K562 (cell line): ENCODE results near the gene KAZN. TPM values are rescaled to one million over a fixed set of nuclear protein-coding genes. Genes with fewer than 3 reads are reported as not detected.

ENCODE experiments used
- BDP1 ChIP-seq: IDR thresholded peaks from 3 replicates; pipeline ENCODE4 v1.6.1; 2011; ENCODE audit not compliant: insufficient read length, insufficient read depth
- CHCHD3 ChIP-seq: fragments of 250-450 bp; sonication (Bioruptor Pico); IDR thresholded peaks from 2 replicates; pipeline ENCODE4 v2.1.2; 2022; ENCODE audit warnings: mild to moderate bottlenecking
- EGR1 ChIP-seq: fragments of 450-650 bp; conservative IDR thresholded peaks from 2 replicates; pipeline ENCODE4 v1.6.1; 2017; ENCODE audit warnings: mild to moderate bottlenecking
- ETV5 ChIP-seq: sonication (generic); formaldehyde crosslinking; IDR thresholded peaks from 2 replicates; pipeline ENCODE4 v1.4.0; 2020; ENCODE audit warnings: low read depth, mild to moderate bottlenecking, missing genetic modification reagents
- FOS ChIP-seq: IDR thresholded peaks from 3 replicates; pipeline ENCODE4 v1.6.1; 2011; ENCODE audit not compliant: insufficient read length; ENCODE audit errors: extremely low read depth
- FOXJ2 ChIP-seq: fragments of 200-800 bp; sonication (Bioruptor generic); IDR thresholded peaks from 2 replicates; pipeline ENCODE4 v1.6.1; 2016; ENCODE audit warnings: missing genetic modification characterization, missing compliant biosample characterization
- HNRNPLL ChIP-seq: fragments of 200-400 bp; formaldehyde crosslinking; IDR thresholded peaks from 2 replicates; pipeline ENCODE4 v1.6.1; 2017; ENCODE audit warnings: low read length, low read depth, mild to moderate bottlenecking; ENCODE audit not compliant: poor library complexity, severe bottlenecking
- KDM2B ChIP-seq: fragments of 250-450 bp; sonication (Bioruptor Pico); IDR thresholded peaks from 2 replicates; pipeline ENCODE4 v1.8.0; 2021; ENCODE audit warnings: mild to moderate bottlenecking, moderate library complexity
- KHSRP ChIP-seq: fragments of 450-650 bp; IDR thresholded peaks from 2 replicates; pipeline ENCODE4 v1.6.1; 2017
- NRF1 ChIP-seq, 2 experiments: fragments of 450-650 bp; IDR thresholded peaks in 1 of 2; conservative IDR thresholded peaks in 1 of 2; 2 replicates each; pipeline ENCODE4 v1.6.1; 2014; ENCODE audit warnings: mild to moderate bottlenecking in 2 of 2
- PHB ChIP-seq: fragments of 250-450 bp; sonication (Bioruptor Pico); IDR thresholded peaks from 2 replicates; pipeline ENCODE4 v1.5.0; 2021
- PTTG1 ChIP-seq: fragments of 450-650 bp; IDR thresholded peaks from 2 replicates; pipeline ENCODE4 v1.6.1; 2016; ENCODE audit warnings: low read depth, mild to moderate bottlenecking, missing genetic modification characterization, missing compliant biosample characterization
- RBM14 ChIP-seq: fragments of 200-400 bp; formaldehyde crosslinking; IDR thresholded peaks from 2 replicates; pipeline ENCODE4 v1.6.1; 2018; ENCODE audit warnings: low read depth, mild to moderate bottlenecking, low read length, moderate library complexity, borderline replicate concordance; ENCODE audit not compliant: insufficient read depth
- REST ChIP-seq, 2 experiments: fragments of 450-650 bp; formaldehyde crosslinking in 1 of 2; IDR thresholded peaks; 2 replicates each; pipeline versions ENCODE4 v1.4.0 to v1.6.1; 2014 to 2020; ENCODE audit warnings: mild to moderate bottlenecking in 2 of 2, borderline replicate concordance in 1 of 2, low read depth in 1 of 2
- SNRNP70 ChIP-seq: fragments of 200-400 bp; formaldehyde crosslinking; optimal IDR thresholded peaks from 2 replicates; pipeline ENCODE3; 2017; ENCODE audit warnings: low read depth, low read length
- THRAP3 ChIP-seq: fragments of 450-650 bp; IDR thresholded peaks from 2 replicates; pipeline ENCODE4 v1.6.1; 2016; ENCODE audit warnings: mild to moderate bottlenecking, inconsistent platforms, borderline replicate concordance
- ZNF143 ChIP-seq: sonication (generic); formaldehyde crosslinking; IDR thresholded peaks from 2 replicates; pipeline ENCODE4 v1.9.0; 2022; ENCODE audit warnings: mild to moderate bottlenecking, missing genetic modification reagents
- ZNF699 ChIP-seq: fragments of 250-450 bp; sonication (Bioruptor Pico); IDR thresholded peaks from 2 replicates; pipeline ENCODE4 v1.8.0; 2021; ENCODE audit warnings: mild to moderate bottlenecking, moderate library complexity; ENCODE audit not compliant: insufficient replicate concordance
- ZZZ3 ChIP-seq: fragments of 450-650 bp; IDR thresholded peaks from 2 replicates; pipeline ENCODE4 v1.6.1; 2016; ENCODE audit warnings: antibody characterized with exemption, mild to moderate bottlenecking, moderate library complexity
- polyA plus RNA-seq, 8 experiments: library from polyadenylated mRNA; depleted of rRNA in 4 of 8; stranded (reverse) in 5 of 8; unstranded in 3 of 8; fragments of >200 nt; fragmentation: Nextera tagmentation in 2 of 8; fragmentation: Illumina TruSeq in 1 of 8; extraction: Ambion mirVana in 2 of 8; extraction: Trizol in 1 of 8; gene quantifications; 2 replicates each; pipeline versions ENCODE4 v1.2.1 to v1.2.3, GENCODE V29; 2011 to 2014; ENCODE audit warnings: inconsistent platforms in 1 of 8, missing spikeins in 1 of 8
- total RNA-seq, 7 experiments: library from RNA; depleted of rRNA in 6 of 7; stranded (reverse); fragments of >200 nt in 6 of 7; fragmentation: Illumina TruSeq in 2 of 7; extraction: Trizol in 2 of 7; gene quantifications; 2 replicates each; pipeline versions ENCODE4 v1.2.1 to v1.2.3, GENCODE V29; 2011 to 2021; ENCODE audit warnings: low replicate concordance in 1 of 7
- TF ChIP-seq, protein P1 (sequence below): sonication (generic); formaldehyde crosslinking; IDR thresholded peaks from 2 replicates; pipeline ENCODE4 v1.8.0; 2022; ENCODE audit warnings: mild to moderate bottlenecking, missing genetic modification reagents

Gene KAZN
- total and polyA plus RNA-seq, 9 of the 15 experiments (the other 6 are each of a cell fraction or from before 2014, with no cell fraction given) = 2.1 to 21.6 (median 5.4) TPM

GRCh38 chr1:14996133-14997050 lies 397.9 kb downstream of the KAZN start (continued):
- no peak for TF ChIP-seq REST (IDR thresholded peaks at IDR 0.05; ENCODE audit: borderline replicate concordance)
- TF ChIP-seq REST (CRISPR knock-in tag; IDR thresholded peaks at IDR 0.05; ENCODE audit: low read depth) = no peak
- TF ChIP-seq FOXJ2 (tag) = no peak
- TF ChIP-seq THRAP3 = no peak
- no peak for TF ChIP-seq ZNF143
- TF ChIP-seq PTTG1 (tag) = no peak
- TF ChIP-seq RBM14 = no peak
- TF ChIP-seq EGR1 = peak; percentile 93
- no peak for TF ChIP-seq PHB (CRISPR knock-in tag)
- TF ChIP-seq HNRNPLL = no peak
- TF ChIP-seq NRF1 (conservative IDR thresholded peaks at IDR 0.05 in 1 of 2, IDR thresholded peaks at IDR 0.05 in 1 of 2) = peak; percentile 12 to 18; a peak in 2 of 4 replicates
- no peak for TF ChIP-seq KDM2B
- TF ChIP-seq, protein P1, sequence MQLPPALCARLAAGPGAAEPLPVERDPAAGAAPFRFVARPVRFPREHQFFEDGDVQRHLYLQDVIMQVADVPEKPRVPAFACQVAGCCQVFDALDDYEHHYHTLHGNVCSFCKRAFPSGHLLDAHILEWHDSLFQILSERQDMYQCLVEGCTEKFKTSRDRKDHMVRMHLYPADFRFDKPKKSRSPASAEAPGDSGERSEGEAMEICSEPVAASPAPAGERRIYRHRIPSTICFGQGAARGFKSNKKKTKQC = no peak
- TF ChIP-seq ZZZ3 = no peak
- no peak for TF ChIP-seq CHCHD3
- TF ChIP-seq KHSRP = no peak
- no peak for TF ChIP-seq BDP1
- no peak for TF ChIP-seq ETV5 (CRISPR knock-in tag)
- no peak for TF ChIP-seq ZNF699 (CRISPR knock-in tag)
- peak; percentile 13 for TF ChIP-seq FOS
- TF ChIP-seq SNRNP70 = no peak
